Smooth muscle cell (in vitro differentiated cells): ENCODE measurements around the gene PTPN2. TPM values are rescaled to one million over a fixed set of nuclear protein-coding genes. Genes with fewer than 3 reads are reported as not detected.
A peak's percentile ranks its signal among the peaks of the same experiment; 100 is the strongest.

Source experiments
- DNase-seq: peaks from one replicate; lab custom pipeline; 2025; ENCODE audit not compliant: unreplicated experiment; lab: John Stamatoyannopoulos, UW
- H2AFZ ChIP-seq: fragments of 200-600 bp; sonication (generic); 2 replicates; pipeline ENCODE4 v1.6.0; 2016; ENCODE audit warnings: antibody characterized with exemption, low read depth, mild to moderate bottlenecking
- H3F3A ChIP-seq: fragments of 200-600 bp; sonication (generic); 2 replicates; pipeline ENCODE4 v1.6.0; 2017; ENCODE audit warnings: antibody characterized with exemption, low read depth
- H3K27ac ChIP-seq: fragments of 200-600 bp; sonication (generic); 2 replicates; pipeline ENCODE4 v1.5.1; 2016; ENCODE audit warnings: low read depth, mild to moderate bottlenecking
- H3K27me3 ChIP-seq: fragments of 200-600 bp; sonication (generic); 2 replicates; pipeline ENCODE4 v1.6.1; 2016; ENCODE audit warnings: low read depth, mild to moderate bottlenecking
- H3K36me3 ChIP-seq: fragments of 200-600 bp; sonication (generic); 2 replicates; pipeline ENCODE4 v1.5.1; 2016; ENCODE audit warnings: low read depth
- H3K4me1 ChIP-seq: fragments of 200-600 bp; sonication (generic); 2 replicates; pipeline ENCODE4 v1.5.1; 2016; ENCODE audit warnings: low read depth
- H3K4me2 ChIP-seq: fragments of 200-600 bp; sonication (generic); 2 replicates; pipeline ENCODE4 v1.6.0; 2016; ENCODE audit warnings: mild to moderate bottlenecking
- H3K4me3 ChIP-seq: fragments of 200-600 bp; sonication (generic); 2 replicates; pipeline ENCODE4 v1.5.1; 2016; ENCODE audit warnings: mild to moderate bottlenecking
- H3K79me2 ChIP-seq: fragments of 200-600 bp; sonication (generic); 2 replicates; pipeline ENCODE4 v1.6.0; 2016; ENCODE audit warnings: low read depth, mild to moderate bottlenecking
- H3K9ac ChIP-seq: fragments of 200-600 bp; sonication (generic); 2 replicates; pipeline ENCODE4 v1.6.0; 2016; ENCODE audit warnings: low read depth
- H3K9me3 ChIP-seq: fragments of 200-600 bp; sonication (generic); replicated peaks from 2 replicates; pipeline ENCODE4 v1.5.1; 2016; ENCODE audit warnings: low read depth
- H4K20me1 ChIP-seq: fragments of 200-600 bp; sonication (generic); 2 replicates; pipeline ENCODE4 v1.6.0; 2016; ENCODE audit warnings: low read depth
- WGBS: methylation state at CpG from one replicate; pipeline ENCODE4 v1.1.7; 2016; ENCODE audit warnings: low lambda C conversion rate; 5-methylcytosine and 5-hydroxymethylcytosine counted together
- polyA plus RNA-seq: library from polyadenylated mRNA; unstranded; fragments of >200 nt; fragmentation: Nextera tagmentation; extraction: Ambion mirVana; gene quantifications from 2 replicates; pipeline ENCODE4 v1.2.1, GENCODE V29; 2016
- total RNA-seq: library from RNA; depleted of rRNA; stranded (reverse); fragments of >200 nt; gene quantifications from 2 replicates; pipeline ENCODE4 v1.2.3, GENCODE V29; 2014
- TF ChIP-seq, protein P1 (sequence below): fragments of 200-600 bp; sonication (generic); IDR thresholded peaks from 2 replicates; pipeline ENCODE4 v1.5.1; 2017; ENCODE audit warnings: borderline replicate concordance, mild to moderate bottlenecking, antibody characterized with exemption; ENCODE audit not compliant: insufficient read depth, poor library complexity, severe bottlenecking

The PTPN2 gene
- total and polyA plus RNA-seq, 2 experiments from 2014 or later, result 17.1 to 48.7 TPM

DNA sequence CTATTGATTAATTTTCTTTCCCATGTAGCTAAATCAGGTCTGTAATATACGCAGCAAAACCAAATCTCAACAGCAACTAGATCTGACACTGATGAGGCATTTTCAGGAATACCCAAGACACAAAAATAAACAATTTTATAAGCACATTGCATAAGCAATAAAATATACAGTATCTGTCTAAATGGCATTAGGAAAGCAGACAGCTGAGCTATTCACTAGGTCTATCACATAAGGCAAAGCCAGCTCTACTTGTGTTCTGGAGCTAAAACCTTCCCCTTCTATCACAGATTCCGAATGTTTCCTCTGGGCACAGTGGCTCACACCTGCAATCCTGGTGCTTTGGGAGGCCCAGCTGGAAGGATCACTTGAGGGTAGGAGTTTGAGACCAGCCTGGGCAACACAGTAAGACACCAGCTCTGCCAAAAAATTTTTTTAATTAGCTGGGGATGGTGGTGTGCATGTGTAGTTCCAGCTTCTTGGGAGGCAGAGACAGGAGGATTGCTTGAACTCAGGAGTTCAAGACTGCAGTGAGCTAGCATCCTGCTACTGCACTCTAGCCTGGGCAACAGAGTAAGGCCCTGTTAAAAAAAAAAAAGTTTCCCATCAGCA is 21.1 kb downstream of the PTPN2 start:
- Histone ChIP-seq H3K27me3 (no peaks in the 10 kb centered on the region), H3F3A (no peaks in the 10 kb centered on the region), H3K9me3 (no peaks in the 10 kb centered on the region), H3K4me1 (peaks cover 3% of the 10 kb centered on the region), H4K20me1 (peaks cover 60% of the 10 kb centered on the region), H3K27ac (peak overlapping the region; percentile 85), H3K9ac (no peak overlapping the region), H3K4me3 (no peak overlapping the region), H3K79me2 (peaks cover 71% of the 10 kb centered on the region), H2AFZ (no peak overlapping the region), H3K36me3 (no peaks in the 10 kb centered on the region), H3K4me2 (no peak overlapping the region)
- TF ChIP-seq, protein P1, sequence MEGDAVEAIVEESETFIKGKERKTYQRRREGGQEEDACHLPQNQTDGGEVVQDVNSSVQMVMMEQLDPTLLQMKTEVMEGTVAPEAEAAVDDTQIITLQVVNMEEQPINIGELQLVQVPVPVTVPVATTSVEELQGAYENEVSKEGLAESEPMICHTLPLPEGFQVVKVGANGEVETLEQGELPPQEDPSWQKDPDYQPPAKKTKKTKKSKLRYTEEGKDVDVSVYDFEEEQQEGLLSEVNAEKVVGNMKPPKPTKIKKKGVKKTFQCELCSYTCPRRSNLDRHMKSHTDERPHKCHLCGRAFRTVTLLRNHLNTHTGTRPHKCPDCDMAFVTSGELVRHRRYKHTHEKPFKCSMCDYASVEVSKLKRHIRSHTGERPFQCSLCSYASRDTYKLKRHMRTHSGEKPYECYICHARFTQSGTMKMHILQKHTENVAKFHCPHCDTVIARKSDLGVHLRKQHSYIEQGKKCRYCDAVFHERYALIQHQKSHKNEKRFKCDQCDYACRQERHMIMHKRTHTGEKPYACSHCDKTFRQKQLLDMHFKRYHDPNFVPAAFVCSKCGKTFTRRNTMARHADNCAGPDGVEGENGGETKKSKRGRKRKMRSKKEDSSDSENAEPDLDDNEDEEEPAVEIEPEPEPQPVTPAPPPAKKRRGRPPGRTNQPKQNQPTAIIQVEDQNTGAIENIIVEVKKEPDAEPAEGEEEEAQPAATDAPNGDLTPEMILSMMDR, result no peak
- no peak for DNase-seq
- WGBS, result 82% methylated on average over 2 of the region's 2 CpGs

DNA sequence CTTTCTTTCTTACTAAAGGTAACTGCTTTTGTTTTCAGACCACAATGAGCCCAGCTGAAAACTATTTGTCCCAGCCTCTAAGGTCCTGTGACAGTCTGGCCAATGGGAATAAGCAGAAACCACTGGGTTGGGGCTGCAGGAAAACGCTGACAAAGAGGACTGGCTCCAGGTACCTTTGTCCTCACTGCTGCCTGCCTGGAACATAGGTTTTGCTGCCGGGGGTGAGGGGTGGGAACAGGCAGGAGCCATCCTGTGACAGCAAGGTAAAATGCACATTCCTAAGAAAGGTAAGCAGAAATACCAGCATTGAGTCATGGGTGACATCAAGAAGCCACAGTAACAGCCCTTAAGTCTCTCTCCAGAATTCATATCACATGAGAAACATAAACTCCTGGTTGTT is 21.6 kb downstream of the PTPN2 start:
- Histone ChIP-seq H3K4me2 (no peak overlapping the region), H3K4me1 (peaks cover 3% of the 10 kb centered on the region), H4K20me1 (peaks cover 57% of the 10 kb centered on the region), H3K27ac (peak overlapping the region; percentile 85), H3K9ac (no peak overlapping the region), H3K9me3 (no peaks in the 10 kb centered on the region), H3K27me3 (no peaks in the 10 kb centered on the region), H3K79me2 (peaks cover 68% of the 10 kb centered on the region), H3F3A (no peaks in the 10 kb centered on the region), H2AFZ (no peak overlapping the region), H3K36me3 (no peaks in the 10 kb centered on the region), H3K4me3 (no peak overlapping the region)
- DNase-seq, result no peak
- TF ChIP-seq, protein P1, result no peak
- 20% methylated on average over 2 of the region's 2 CpGs for WGBS

DNA sequence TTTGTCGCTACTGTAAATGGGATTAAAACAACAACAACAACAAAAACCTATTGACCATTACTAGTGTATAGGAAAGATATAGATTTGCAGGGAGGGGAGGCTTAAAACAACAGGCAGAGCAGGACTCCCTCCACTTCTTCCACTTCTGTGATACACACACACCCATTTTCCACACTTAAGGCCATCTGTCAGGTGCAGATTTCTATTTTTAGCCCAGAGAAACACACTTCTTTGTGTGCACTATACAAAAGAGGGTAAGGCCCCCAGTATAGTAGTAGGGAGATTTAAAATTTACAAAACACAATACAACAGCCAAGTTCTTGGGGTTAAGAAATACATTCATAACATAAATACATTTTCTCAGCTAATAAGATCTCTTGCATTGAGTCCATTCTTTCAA is 22.4 kb downstream of the PTPN2 start:
- Histone ChIP-seq H3K4me3 (no peak overlapping the region), H3K27me3 (no peaks in the 10 kb centered on the region), H3F3A (no peaks in the 10 kb centered on the region), H3K9me3 (no peaks in the 10 kb centered on the region), H3K4me2 (no peak overlapping the region), H3K36me3 (no peaks in the 10 kb centered on the region), H3K9ac (no peak overlapping the region), H3K27ac (peak overlapping the region; percentile 85), H4K20me1 (peaks cover 50% of the 10 kb centered on the region), H2AFZ (no peak overlapping the region), H3K79me2 (peaks cover 60% of the 10 kb centered on the region), H3K4me1 (peaks cover 3% of the 10 kb centered on the region)
- 97% methylated on average over 1 of the region's 1 CpG for whole genome bisulfite sequencing
- no peak for DNase-seq
- TF ChIP-seq, protein P1, result no peak

DNA sequence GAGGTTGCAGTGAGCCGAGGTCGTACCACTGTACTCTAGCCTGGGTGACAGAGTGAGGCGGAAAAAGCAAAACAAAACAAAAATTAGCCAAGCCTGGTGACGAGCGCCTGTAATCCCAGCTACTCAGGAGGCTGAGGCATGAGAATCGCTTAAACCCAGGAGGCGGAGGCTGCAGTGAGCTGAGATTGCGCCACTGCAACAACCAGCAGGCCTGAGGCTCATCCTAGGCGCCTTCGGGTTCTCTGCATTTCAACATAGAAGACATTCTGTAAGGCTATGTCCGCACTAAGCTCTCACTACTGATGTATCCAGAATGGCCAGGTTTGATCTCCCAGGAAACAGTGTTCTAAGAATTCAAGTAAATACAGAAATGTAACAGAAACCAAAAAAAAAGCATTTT is 23.5 kb downstream of the PTPN2 start:
- TF ChIP-seq, protein P1, result no peak
- Histone ChIP-seq H3K27me3 (no peaks in the 10 kb centered on the region), H3K4me3 (no peak overlapping the region), H3K36me3 (no peaks in the 10 kb centered on the region), H3K9me3 (no peaks in the 10 kb centered on the region), H3F3A (no peaks in the 10 kb centered on the region), H3K27ac (no peak overlapping the region), H3K9ac (no peak overlapping the region), H2AFZ (no peak overlapping the region), H3K4me2 (no peak overlapping the region), H4K20me1 (peaks cover 48% of the 10 kb centered on the region), H3K4me1 (peaks cover 3% of the 10 kb centered on the region), H3K79me2 (peaks cover 51% of the 10 kb centered on the region)
- no peak for DNase-seq
- WGBS, result 98% methylated on average over 11 of the region's 11 CpGs
